ENCODE measurements around the gene KIF13A. TPM values are rescaled to one million over a fixed set of nuclear protein-coding genes. Genes with fewer than 3 reads are reported as not detected.
"Not testable (repeated sequence)": the region's sequence is repeated elsewhere in the genome, so short reads cannot be mapped to it uniquely, and the experiment has no call there.

KIF13A gene
- total RNA-seq, 2 donors from 2014 or later, result 0.68 to 1.4 TPM

DNA sequence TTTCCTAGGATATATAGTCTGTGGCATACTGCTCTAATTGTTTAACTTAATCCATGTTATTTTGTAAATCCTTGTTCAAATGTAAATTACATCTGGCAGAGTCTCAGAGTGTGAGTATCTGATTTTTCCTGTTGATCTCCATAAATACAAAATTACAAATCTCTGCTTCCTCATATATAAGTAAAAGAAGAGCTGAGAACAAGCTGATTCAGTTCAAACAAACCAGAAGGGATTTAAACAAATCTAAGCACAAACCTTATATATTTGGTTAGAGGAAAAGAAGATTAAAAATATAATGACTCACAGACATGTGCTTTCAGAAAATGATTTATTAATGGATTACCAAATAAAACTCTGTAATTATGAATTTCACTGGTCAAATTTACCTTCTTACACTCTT, 37.3 kb downstream of the KIF13A start:
- H3K9me3 ChIP-seq (ENCODE audit: control insufficient read depth, low read length, poor library complexity, severe bottlenecking), result no peaks in the 10 kb centered on the region
- no peak overlapping the region for H3K27ac Mint-ChIP-seq
- peaks cover 3% of the 10 kb centered on the region for H3K36me3 Mint-ChIP-seq (ENCODE audit: low read depth)
- H3K4me1 Mint-ChIP-seq, result no peaks in the 10 kb centered on the region
- peaks cover 8% of the 10 kb centered on the region for H3K27me3 Mint-ChIP-seq
- DNase-seq (no peak), ATAC-seq (no peak)
- H3K4me3 Mint-ChIP-seq, result no peak overlapping the region

DNA sequence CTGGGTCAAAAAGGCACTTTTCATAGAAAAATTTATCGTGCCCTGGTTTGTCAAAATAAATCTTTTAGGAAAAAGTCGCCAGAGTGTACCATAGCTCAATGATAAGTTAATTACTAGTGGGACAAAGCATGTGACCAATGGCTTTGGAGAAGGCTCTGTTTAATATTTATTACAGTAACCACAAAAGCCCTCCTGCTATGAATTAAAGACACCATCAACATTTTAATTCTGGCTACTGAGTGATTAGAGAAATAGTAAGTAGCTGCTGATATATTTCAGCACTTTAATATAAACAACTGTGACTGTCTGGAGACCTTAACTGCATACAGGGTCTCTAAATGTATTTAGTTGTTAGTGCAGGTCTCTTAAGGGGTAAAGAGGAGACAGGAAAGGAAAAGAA, 38.3 kb downstream of the KIF13A start:
- no peak for DNase-seq
- ATAC-seq, result no peak

GRCh38 chr6:17948725-17949124, 38.7 kb downstream of the KIF13A start:
- Mint-ChIP-seq H3K4me3 (no peak overlapping the region), H3K4me1 (no peaks in the 10 kb centered on the region), H3K27ac (no peak overlapping the region), H3K36me3 (ENCODE audit: low read depth) (peaks cover 3% of the 10 kb centered on the region), H3K27me3 (peaks cover 13% of the 10 kb centered on the region)
- no peaks in the 10 kb centered on the region for H3K9me3 ChIP-seq (ENCODE audit: control insufficient read depth, low read length, poor library complexity, severe bottlenecking)
- DNase-seq (no peak), ATAC-seq (no peak)

More for the DNA sequence above, 38.3 kb downstream of the KIF13A start:
- no peaks in the 10 kb centered on the region for H3K9me3 ChIP-seq (ENCODE audit: control insufficient read depth, low read length, poor library complexity, severe bottlenecking)
- no peaks in the 10 kb centered on the region for H3K4me1 Mint-ChIP-seq
- H3K27ac Mint-ChIP-seq, result no peak overlapping the region
- peaks cover 10% of the 10 kb centered on the region for H3K27me3 Mint-ChIP-seq
- peaks cover 3% of the 10 kb centered on the region for H3K36me3 Mint-ChIP-seq (ENCODE audit: low read depth)
- no peak overlapping the region for H3K4me3 Mint-ChIP-seq

DNA sequence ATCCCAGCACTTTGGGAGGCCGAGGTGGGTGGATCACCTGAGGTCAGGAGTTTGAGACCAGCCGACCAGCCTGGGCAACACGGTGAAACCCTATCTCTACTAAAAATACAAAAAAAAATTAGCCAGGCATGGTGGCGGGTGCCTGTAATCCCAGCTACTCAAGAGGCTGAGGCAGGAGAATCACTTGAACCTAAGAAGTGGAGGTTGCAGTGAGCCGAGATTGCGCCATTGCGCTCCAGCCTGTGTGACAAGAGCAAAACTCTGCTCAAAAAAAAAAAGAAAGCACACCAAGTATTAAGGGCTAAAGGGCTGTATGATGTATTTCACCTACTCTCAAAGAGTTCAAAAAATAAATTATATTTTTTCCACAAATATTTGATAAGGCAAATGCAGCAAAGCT, 39.9 kb downstream of the KIF13A start:
- not testable (repeated sequence) for H3K27ac Mint-ChIP-seq, ATAC-seq
- H3K27me3 Mint-ChIP-seq, result peaks cover 16% of the 10 kb centered on the region

DNA sequence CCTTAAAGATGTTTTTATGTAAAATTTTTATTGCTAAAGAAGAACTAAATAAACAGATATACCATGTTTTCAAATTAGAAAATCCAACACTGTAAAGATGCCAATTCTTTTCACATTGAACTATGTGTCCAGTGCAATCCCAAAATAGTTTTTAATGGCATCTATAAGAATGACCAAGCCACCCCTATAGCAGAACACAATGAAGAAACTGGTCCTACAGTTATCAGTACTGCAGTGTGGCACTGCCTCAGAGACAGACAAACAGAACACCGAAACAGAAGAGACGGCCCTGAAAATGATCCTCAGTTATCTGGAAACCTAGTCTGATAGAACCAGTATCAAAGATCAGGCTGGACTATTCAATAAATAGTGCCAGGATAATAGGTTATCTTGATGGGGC, 41.9 kb downstream of the KIF13A start:
- H3K27ac Mint-ChIP-seq, result no peak overlapping the region
- H3K27me3 Mint-ChIP-seq, result peaks cover 24% of the 10 kb centered on the region
- H3K4me1 Mint-ChIP-seq, result no peaks in the 10 kb centered on the region
- no peak overlapping the region for H3K4me3 Mint-ChIP-seq
- ATAC-seq (no peak), DNase-seq (no peak)
- no peaks in the 10 kb centered on the region for H3K36me3 Mint-ChIP-seq (ENCODE audit: low read depth)
- no peaks in the 10 kb centered on the region for H3K9me3 ChIP-seq (ENCODE audit: control insufficient read depth, low read length, poor library complexity, severe bottlenecking)

More for the DNA sequence above, 39.9 kb downstream of the KIF13A start:
- H3K36me3 Mint-ChIP-seq (ENCODE audit: low read depth); H3K9me3 ChIP-seq (ENCODE audit: control insufficient read depth, low read length, poor library complexity, severe bottlenecking); H3K4me1 Mint-ChIP-seq; H3K4me3 Mint-ChIP-seq; DNase-seq: not testable (repeated sequence)

DNA sequence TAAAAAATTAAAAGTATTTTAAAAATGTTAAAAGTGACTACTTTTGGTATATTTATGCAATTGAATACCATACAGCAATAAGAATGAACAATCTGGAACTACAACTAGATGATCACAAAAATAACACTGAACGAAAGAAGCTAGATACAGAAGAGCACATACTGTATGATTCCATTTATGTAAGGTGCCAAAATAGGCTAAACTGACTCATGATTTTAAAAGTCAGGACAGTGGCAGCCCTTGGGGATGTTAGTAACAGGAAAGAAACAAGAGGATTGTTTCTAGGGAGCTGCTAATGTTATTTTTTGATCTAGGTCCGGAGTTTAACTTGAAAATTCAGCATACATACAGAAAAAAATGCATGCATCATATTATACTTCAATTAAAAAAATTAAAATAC, 42.3 kb downstream of the KIF13A start:
- no peak for ATAC-seq
- H3K4me3 Mint-ChIP-seq, result no peak overlapping the region
- H3K27me3 Mint-ChIP-seq, result peaks cover 22% of the 10 kb centered on the region

DNA sequence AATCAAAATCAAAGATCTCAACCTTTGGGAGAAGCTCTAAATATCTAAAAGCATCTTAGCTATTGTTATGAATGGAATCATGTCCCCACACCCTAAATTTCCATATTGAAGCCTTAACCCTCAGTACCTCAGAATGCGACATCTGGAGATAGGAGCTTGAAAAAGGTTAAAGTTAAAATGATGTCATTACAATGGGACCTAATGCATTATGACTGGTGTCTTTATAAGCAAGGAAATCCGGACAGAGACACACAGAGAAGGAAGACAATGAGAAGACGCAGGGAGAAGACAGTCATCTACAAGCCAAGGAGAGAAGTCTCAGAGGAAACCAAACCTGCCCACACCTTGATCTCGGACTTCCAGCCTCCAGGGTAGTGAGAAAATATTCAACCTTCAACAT, 46.1 kb downstream of the KIF13A start:
- H3K9me3 ChIP-seq (ENCODE audit: control insufficient read depth, low read length, poor library complexity, severe bottlenecking), result no peaks in the 10 kb centered on the region
- no peaks in the 10 kb centered on the region for H3K4me1 Mint-ChIP-seq
- peaks cover 2% of the 10 kb centered on the region for H3K36me3 Mint-ChIP-seq (ENCODE audit: low read depth)
- H3K4me3 Mint-ChIP-seq, result no peak overlapping the region
- peaks cover 21% of the 10 kb centered on the region for H3K27me3 Mint-ChIP-seq
- ATAC-seq (no peak), DNase-seq (no peak)
- no peak overlapping the region for H3K27ac Mint-ChIP-seq

More for the DNA sequence above, 42.3 kb downstream of the KIF13A start:
- Mint-ChIP-seq H3K4me1 (no peaks in the 10 kb centered on the region), H3K27ac (no peak overlapping the region), H3K36me3 (ENCODE audit: low read depth) (no peaks in the 10 kb centered on the region)
- H3K9me3 ChIP-seq (ENCODE audit: control insufficient read depth, low read length, poor library complexity, severe bottlenecking), result no peaks in the 10 kb centered on the region
- DNase-seq, result no peak

DNA sequence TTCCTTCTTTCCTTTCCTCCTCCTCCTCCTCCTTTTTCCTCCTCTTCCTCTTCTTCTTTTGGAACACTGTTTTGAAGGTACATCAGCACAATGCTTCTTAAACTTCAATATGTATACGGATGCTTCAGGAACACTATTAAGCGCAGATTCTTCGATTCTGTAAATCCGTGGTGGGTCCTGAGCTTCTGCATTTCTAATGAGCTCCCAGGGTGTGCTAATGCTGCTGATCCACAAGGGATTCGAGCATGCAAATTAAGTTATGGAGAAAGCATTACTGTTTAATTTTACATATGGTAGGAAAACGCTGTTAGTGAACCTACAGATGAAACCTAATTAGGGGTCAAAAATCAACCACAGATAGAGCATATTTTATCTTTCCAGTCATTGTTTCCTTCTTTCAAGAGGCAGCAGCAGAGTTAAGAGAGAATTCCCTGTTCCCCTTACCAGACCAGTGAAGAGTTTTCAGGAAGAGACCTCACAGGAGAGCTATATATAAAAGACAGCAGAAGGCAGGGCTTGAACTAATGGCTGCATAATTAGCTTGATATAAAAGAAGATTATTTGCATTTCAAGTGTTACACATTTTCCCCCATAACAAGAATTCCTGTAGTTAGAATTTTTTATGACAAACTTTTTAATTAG, 47.2 kb downstream of the KIF13A start:
- H3K9me3 ChIP-seq (ENCODE audit: control insufficient read depth, low read length, poor library complexity, severe bottlenecking), result no peaks in the 10 kb centered on the region
- ATAC-seq, result no peak
- Mint-ChIP-seq H3K27me3 (peaks cover 21% of the 10 kb centered on the region), H3K36me3 (ENCODE audit: low read depth) (peaks cover 2% of the 10 kb centered on the region), H3K4me1 (no peaks in the 10 kb centered on the region), H3K4me3 (no peak overlapping the region), H3K27ac (no peak overlapping the region)
- no peak for DNase-seq

DNA sequence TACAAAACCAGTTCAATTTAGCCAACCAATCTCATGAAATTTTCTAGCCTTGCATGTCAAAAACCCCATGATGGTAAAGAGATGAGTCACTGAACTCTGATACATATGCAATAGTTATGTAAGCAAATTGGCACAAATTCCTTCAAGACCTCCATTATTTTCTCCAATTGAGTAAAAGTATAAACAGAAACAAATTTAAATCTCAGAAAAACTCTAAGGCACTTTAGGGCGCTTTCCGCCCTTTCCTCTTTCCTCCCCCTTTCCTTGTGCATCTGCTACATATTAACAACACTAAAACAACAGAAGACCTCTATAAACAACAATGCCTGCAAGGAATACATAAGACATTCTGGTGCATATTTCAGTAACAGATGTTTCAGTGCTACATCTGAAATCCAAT, 48.5 kb downstream of the KIF13A start:
- ATAC-seq, result no peak
- DNase-seq, result no peak
- no peaks in the 10 kb centered on the region for H3K9me3 ChIP-seq (ENCODE audit: control insufficient read depth, low read length, poor library complexity, severe bottlenecking)
- no peaks in the 10 kb centered on the region for H3K4me1 Mint-ChIP-seq
- H3K36me3 Mint-ChIP-seq (ENCODE audit: low read depth), result peaks cover 2% of the 10 kb centered on the region
- no peak overlapping the region for H3K4me3 Mint-ChIP-seq
- H3K27me3 Mint-ChIP-seq, result peaks cover 18% of the 10 kb centered on the region
- H3K27ac Mint-ChIP-seq, result no peak overlapping the region

- DNase-seq (no peak), ATAC-seq (no peak)
- H3K4me1 Mint-ChIP-seq, result no peaks in the 10 kb centered on the region
- H3K9me3 ChIP-seq (ENCODE audit: control insufficient read depth, low read length, poor library complexity, severe bottlenecking), result no peaks in the 10 kb centered on the region
- peaks cover 4% of the 10 kb centered on the region for H3K36me3 Mint-ChIP-seq (ENCODE audit: low read depth)
- H3K27me3 Mint-ChIP-seq, result peaks cover 24% of the 10 kb centered on the region
- no peak overlapping the region for H3K27ac Mint-ChIP-seq
- no peak overlapping the region for H3K4me3 Mint-ChIP-seq
Observed at GRCh38 chr6:17935188-17936149, 52.0 kb downstream of the KIF13A start.

GRCh38 chr6:17933716-17934115, 53.7 kb downstream of the KIF13A start:
- Mint-ChIP-seq H3K4me1 (no peaks in the 10 kb centered on the region), H3K27me3 (peaks cover 27% of the 10 kb centered on the region), H3K27ac (no peak overlapping the region), H3K36me3 (ENCODE audit: low read depth) (peaks cover 2% of the 10 kb centered on the region), H3K4me3 (no peak overlapping the region)
- H3K9me3 ChIP-seq (ENCODE audit: control insufficient read depth, low read length, poor library complexity, severe bottlenecking), result no peaks in the 10 kb centered on the region
- no peak for DNase-seq
- no peak for ATAC-seq

GRCh38 chr6:17932330-17932852, 55.0 kb downstream of the KIF13A start:
- DNase-seq (no peak), ATAC-seq (no peak)
- Mint-ChIP-seq H3K27me3 (peaks cover 30% of the 10 kb centered on the region), H3K4me3 (no peak overlapping the region), H3K27ac (no peak overlapping the region), H3K4me1 (no peaks in the 10 kb centered on the region), H3K36me3 (ENCODE audit: low read depth) (peaks cover 2% of the 10 kb centered on the region)
- no peaks in the 10 kb centered on the region for H3K9me3 ChIP-seq (ENCODE audit: control insufficient read depth, low read length, poor library complexity, severe bottlenecking)

GRCh38 chr6:17931227-17931626, 56.2 kb downstream of the KIF13A start:
- H3K4me1 Mint-ChIP-seq, result no peaks in the 10 kb centered on the region
- no peaks in the 10 kb centered on the region for H3K9me3 ChIP-seq (ENCODE audit: control insufficient read depth, low read length, poor library complexity, severe bottlenecking)
- H3K4me3 Mint-ChIP-seq, result no peak overlapping the region
- peaks cover 2% of the 10 kb centered on the region for H3K36me3 Mint-ChIP-seq (ENCODE audit: low read depth)
- peaks cover 36% of the 10 kb centered on the region for H3K27me3 Mint-ChIP-seq
- ATAC-seq (no peak), DNase-seq (no peak)
- H3K27ac Mint-ChIP-seq, result no peak overlapping the region
